ENCODE results near the gene SLC22A15. TPM values are rescaled to one million over a fixed set of nuclear protein-coding genes. Genes with fewer than 3 reads are reported as not detected.

The SLC22A15 gene
- total RNA-seq, 1 experiment from 2014 or later: 0.08 TPM

DNA sequence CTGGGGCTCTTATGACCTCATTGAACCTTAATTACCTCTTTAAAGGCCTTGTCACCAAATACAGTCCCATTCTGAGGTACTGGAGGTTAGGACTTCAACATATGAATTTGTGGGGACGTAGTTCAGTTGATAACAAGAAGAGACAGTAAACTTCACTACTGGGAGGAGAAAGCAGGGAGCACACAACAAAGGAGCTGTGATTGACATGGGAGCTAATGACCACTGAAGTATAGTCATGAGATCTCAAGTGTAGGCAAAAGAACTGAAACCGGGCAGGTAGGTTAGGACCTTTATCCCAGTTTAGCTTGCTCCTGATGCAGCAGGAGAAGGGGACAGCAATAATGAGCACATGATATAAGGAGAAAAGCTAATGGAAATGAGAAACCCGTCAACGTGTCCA lies 123.1 kb downstream of the SLC22A15 start:
- no peak for DNase-seq (ENCODE audit: low spot score)

DNA sequence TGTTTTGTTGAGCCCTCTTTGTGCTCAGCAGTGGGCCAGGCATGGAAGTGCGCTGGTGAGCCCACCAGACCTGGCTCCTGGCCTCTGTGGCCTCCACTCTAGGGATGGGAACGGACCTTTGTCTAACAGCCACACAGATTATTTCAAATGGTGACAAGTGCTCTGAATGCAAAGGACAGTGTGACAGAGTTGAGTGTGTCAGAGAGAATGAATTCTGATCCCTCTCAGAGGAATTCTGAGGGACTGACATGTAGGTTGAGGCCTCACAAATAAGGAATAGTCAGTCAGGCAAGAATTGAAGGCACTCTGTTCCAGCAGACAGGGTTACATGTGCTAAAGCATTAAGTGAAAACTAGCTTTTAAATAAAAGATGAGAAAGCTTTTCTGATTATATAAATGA lies 123.6 kb downstream of the SLC22A15 start:
- DNase-seq (ENCODE audit: low spot score): no peak

DNA sequence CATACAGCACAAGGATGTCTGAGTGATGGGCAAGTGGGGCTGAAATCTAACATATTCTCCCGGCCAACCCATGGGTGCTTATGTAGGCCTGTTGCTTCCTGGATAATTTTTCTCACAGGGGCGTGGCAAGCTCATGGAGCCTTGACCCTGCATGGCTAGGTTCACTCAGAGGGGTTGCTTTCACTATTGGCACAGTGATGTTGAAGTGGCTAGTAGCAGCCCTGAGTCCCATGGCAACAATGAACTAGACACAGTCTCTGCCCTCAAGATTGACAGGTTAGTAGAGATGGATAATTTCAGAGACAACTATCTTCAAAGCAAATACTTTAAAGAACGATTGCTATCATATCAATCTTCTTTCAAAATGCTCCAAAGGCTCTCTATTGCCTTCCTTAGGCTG lies 128.4 kb downstream of the SLC22A15 start:
- no peak for DNase-seq (ENCODE audit: low spot score)

DNA sequence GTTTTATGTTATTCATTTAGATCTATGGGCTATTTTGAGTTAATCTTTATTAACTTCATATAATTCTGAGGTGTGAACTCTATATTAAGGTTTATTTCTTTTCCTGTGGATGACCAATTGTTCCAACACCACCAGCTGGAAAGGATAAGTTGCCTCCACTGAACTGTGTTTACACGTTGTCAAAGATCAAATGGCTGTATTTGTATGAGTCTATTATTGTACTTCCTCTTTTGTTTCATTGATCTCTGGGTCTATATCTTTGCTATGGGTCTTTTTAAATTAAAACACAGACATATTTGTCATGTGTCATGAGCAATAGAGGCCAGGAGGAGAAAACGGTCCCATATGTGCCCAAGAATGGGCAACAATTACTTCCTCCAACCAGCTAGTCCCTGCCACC lies 129.7 kb downstream of the SLC22A15 start:
- no peak for DNase-seq (ENCODE audit: low spot score)

DNA sequence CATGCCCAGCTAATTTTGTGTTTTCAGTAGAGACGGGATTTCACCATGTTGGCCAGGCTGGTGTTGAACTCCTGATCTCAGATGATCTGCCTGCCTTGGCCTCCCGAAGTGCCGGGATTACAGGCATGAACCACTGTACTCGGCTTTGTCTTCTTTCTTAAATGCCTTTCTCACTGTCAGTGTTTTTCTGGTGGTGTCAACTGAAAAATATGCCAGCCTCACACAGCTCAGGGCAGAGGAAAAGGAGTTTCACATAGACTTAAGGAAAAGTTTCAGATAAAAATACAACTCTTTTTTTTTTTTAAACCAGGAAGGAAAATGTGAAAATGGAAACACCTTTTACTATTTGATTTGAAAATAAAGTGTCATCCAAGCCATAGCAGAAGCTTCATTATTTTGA lies 130.3 kb downstream of the SLC22A15 start:
- no peak for DNase-seq (ENCODE audit: low spot score)

DNA sequence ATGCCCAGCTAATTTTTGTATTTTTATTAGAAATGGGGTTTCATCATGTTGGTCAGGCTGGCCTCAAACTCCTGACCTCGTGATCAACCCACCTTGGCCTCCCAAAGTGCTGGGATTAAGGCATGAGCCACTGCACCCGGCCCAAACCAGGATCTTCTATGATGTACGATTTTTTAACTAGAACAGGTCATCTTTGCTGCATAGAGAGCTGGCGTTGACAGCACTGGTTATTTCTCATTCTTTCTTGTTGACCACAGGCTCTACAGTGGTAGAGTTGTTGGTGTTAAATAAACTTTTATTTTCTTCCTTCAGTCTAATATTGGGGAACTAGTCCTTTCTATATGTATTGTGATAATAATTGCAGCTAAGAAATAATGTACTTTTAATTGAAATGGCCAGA lies 131.1 kb downstream of the SLC22A15 start:
- no peak for DNase-seq (ENCODE audit: low spot score)

DNA sequence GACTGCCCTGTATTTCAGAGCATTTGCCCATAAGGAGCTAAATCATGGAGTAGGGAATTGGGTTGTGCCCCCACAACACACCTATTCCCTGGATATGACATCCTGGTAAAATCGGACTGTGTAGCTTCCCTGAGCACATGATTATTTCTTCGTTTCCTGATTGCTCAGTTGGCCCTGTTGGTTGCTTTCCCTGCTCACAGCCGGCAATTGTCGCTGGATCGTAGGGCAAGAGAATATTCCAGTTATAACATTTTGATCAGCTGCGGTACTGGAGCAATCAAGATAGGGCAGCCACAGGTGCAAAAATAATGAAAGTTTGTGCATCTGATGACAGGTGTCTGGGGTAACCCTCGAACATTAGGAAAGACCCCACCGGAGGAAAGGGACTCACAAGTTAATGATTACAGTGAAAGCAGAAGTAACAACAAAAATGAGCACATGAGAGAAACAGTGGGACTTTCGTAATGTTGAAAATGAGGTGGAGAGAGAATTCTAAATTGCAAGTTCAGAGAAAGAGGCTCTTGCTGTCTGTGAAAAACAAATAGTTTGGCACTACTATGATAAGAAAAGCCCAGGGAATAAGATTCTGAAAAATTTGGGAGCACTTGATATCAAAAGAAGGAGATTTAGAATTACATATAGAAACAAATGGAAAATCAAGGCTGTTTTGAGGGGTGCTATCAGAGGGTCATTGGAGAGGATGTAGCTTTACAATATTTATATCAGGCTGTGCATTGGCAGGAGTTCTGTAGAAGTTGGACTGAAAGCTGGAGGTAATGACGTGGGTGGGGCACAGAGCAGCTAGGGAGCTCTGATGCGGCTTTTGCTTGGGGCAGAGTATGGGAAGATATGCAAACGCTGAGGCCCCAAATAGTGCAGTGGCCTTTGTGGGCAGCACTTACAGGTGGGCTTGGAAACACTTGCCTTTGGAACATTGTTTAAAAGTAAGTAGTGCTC lies 134.5 kb downstream of the SLC22A15 start, which contains the start of gene MAB21L3:
Gene MAB21L3 (plus strand): TSS at position 833 of the 957 bp plus-strand sequence. CDS start 1,217 bp downstream, outside the sequence.
- DNase-seq (ENCODE audit: low spot score): no peak

DNA sequence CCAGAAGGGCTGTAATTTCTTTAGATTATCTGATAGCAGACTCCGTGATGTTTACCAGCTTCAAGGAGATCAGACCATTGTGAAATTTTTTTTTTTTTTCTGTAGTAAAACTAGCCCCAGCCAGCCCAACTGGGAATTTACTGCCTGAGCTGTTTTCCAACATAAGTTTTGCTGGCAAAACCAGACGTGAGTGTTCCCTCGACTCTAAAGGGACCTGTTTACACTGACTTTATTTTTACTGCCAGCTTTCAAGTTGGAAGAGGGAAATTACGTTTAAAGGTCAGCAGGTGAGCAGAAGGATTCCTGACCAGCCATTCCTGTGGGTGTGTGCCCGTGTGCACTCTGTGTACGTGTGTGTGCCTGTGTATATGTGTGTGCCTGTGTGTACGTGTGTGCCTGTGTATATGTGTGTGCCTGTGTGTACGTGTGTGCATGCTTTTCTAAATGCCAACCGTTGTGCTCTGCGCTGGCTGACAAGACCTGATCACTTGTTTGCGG lies 135.3 kb downstream of the SLC22A15 start:
- no peak for DNase-seq (ENCODE audit: low spot score)

DNA sequence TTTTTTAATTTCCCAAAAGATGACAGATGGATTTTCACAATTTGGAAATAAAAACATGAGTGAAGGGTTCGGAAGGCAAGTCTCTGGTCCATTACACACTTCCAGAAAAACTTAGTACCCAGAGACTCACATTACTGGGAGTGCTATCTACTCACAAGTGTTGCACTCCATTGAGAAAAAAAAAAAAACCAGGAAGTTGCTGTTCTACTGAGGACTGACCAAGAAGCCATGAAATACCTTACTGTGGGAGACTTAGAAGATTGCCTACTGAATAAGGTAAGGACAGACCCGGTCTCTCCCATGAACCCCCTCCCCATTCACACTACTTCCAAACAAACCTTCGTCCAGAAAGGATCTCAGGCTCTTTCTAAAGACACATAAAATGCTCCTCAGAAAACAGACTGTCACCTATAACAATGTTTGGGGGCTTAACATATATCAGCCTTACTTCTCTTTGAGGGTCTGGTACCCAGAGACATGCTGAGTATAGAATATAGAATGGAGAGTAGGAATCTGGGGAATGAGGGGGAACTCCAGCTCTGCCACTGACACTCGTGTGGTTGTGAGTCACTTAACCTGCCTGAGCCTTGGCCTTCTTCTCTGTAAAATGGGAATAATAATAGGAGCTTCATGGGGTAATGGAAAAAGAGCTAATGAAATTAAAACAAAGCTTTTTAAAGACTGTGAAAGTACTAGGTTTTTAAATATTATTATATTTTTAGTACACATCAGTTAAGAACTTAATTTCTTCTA lies 136.3 kb downstream of the SLC22A15 start:
- DNase-seq (ENCODE audit: low spot score): no peak

DNA sequence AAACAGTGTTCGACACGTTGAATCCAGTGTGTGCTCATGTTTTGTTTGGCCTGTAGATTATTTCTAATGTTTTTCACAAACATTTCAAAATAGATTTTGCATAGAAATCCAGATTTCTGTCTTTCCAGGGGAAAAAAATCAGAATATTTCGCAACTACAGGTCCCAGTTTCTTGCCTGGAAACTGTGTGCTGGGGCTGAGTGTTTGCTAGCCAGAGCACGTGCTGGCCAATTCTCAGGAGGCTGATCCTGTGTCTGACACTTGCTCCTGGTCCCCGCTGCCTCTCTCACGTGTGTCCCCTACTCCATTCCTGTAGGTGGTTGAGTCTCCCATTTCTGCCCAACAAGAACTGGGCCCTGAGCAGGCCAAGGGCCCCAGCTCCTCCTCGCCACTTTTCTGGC lies 137.3 kb downstream of the SLC22A15 start:
- no peak for DNase-seq (ENCODE audit: low spot score)

DNA sequence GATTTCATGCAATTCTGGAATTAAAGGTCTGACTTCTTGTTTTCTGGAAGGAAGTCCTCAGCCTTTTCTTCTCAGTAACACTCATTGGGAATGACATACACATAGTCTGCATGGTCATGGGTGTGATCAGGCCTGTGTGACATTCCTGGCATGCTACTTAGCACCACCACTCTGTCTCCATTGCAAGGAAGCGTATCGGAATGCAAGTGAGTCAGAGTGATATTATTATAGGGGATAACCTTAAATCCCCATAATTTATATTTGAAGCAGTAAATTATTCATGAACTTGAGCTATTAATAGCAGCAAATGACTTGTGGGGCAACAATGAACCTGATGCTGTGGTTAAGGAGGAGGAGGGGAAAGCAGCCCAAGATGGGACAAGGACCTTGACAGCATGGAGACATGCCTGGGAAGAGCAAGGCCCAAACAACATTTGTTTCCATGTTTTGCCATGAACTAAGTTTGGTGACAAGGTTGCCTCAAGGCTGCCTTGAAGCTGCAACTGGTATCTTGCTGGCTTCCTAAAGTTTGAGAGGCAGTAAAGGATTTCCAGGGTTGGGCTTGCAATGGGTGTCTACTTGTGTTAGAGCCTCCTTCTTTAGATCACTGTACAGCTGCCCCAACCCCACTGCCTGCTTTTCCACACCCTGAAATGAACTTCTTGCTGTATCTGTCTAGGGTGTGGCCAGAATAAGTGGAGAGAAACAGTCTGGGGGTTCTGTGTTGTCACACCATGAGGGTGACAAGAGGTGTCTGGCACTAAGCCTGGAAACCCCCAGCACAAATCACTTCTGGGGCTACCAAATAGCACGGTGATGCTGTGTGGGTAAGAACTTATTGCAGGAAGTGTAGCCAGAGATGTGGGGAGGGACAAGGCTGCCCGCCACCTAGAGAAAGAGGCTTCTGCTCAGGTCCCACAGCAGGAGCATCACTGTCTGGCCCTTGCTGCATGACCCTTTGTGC lies 139.4 kb downstream of the SLC22A15 start:
- DNase-seq (ENCODE audit: low spot score): no peak

DNA sequence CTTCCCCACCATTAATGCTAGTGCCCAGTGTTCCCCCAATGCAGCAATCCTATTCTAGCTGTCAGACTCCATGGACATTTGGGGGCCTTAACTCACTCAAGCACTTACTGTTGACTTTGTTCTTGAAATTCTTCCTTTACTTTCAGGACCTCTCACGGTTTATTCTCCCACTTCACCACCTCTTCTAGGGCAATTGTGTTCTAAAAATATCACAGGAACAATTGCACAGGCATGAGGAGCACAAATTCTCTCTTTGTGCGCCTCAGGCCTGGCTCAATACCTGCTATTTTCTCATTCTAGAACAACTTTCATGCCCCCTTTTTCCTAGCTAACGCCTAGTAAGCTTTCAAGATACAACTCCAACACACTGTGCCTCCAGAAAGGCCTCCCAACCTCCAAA lies 142.2 kb downstream of the SLC22A15 start:
- no peak for DNase-seq (ENCODE audit: low spot score)

Other genes starting within 250 kb of the SLC22A15 start
- not detected in 2 replicates for gene CASQ2, start 207.8 kb upstream of the SLC22A15 start, total RNA-seq (2014; rRNA removed; shearing (Covaris generic))
- not detected in 2 replicates for gene NHLH2, start 135.4 kb upstream of the SLC22A15 start, total RNA-seq (2014; rRNA removed; shearing (Covaris generic))
- not detected in 2 replicates for gene MAB21L3, start 134.9 kb downstream of the SLC22A15 start, total RNA-seq (2014; rRNA removed; shearing (Covaris generic))

Measured in HT-29 (cell line).